Activated CD8-positive, alpha-beta T cell treated with anti-CD3 and anti-CD28 coated beads, Interleukin-2, amount 10 ng/mL, durations not matched to agents 7 days and 5 days (primary cell): ENCODE data around the gene ZNF185. TPM values are rescaled to one million over a fixed set of nuclear protein-coding genes. Genes with fewer than 3 reads are reported as not detected.

Experiments
- ATAC-seq: fragments of 150-1000 bp; cut with Tn5 transposase; one replicate; pipeline ENCODE4 v1.10.0; 2021; ENCODE audit warnings: moderate library complexity
- CTCF ChIA-PET: fragments of 350-600 bp; sonication (Branson Sonifier 250); formaldehyde crosslinking; loops from one replicate; lab custom pipeline; 2021; ENCODE audit warnings: antibody characterized with exemption; lab: Charles Lee
- POLR2A ChIA-PET: fragments of 350-600 bp; sonication (Branson Sonifier 250); formaldehyde crosslinking; loops from one replicate; lab custom pipeline; 2021; ENCODE audit warnings: antibody characterized with exemption; lab: Charles Lee
- DNase-seq: peaks from one replicate; pipeline ENCODE4 v3.0.0-alpha.2; 2020
- H3K27ac Mint-ChIP-seq: one replicate; pipeline ENCODE4 v1.8.0; 2021; ENCODE audit warnings: mild to moderate bottlenecking, mixed read lengths
- H3K27me3 Mint-ChIP-seq: one replicate; pipeline ENCODE4 v1.8.0; 2021; ENCODE audit warnings: low read depth, mixed read lengths
- H3K36me3 Mint-ChIP-seq: one replicate; pipeline ENCODE4 v1.8.0; 2021; ENCODE audit warnings: low read depth, mixed read lengths
- H3K4me1 Mint-ChIP-seq: one replicate; pipeline ENCODE4 v1.8.0; 2021; ENCODE audit warnings: low read depth, mixed read lengths
- H3K4me3 Mint-ChIP-seq: one replicate; pipeline ENCODE4 v1.8.0; 2021; ENCODE audit warnings: mild to moderate bottlenecking, mixed read lengths
- H3K9me3 Mint-ChIP-seq: one replicate; pipeline ENCODE4 v1.8.0; 2022; ENCODE audit warnings: mixed read lengths; ENCODE audit not compliant: insufficient read depth
- total RNA-seq, 2 experiments: library from RNA; stranded (reverse); gene quantifications; one replicate each; pipeline ENCODE4 v1.2.3, GENCODE V29; 2021

Gene ZNF185
- under 1 TPM; 0.84 to 0.97 TPM for total RNA-seq

DNA sequence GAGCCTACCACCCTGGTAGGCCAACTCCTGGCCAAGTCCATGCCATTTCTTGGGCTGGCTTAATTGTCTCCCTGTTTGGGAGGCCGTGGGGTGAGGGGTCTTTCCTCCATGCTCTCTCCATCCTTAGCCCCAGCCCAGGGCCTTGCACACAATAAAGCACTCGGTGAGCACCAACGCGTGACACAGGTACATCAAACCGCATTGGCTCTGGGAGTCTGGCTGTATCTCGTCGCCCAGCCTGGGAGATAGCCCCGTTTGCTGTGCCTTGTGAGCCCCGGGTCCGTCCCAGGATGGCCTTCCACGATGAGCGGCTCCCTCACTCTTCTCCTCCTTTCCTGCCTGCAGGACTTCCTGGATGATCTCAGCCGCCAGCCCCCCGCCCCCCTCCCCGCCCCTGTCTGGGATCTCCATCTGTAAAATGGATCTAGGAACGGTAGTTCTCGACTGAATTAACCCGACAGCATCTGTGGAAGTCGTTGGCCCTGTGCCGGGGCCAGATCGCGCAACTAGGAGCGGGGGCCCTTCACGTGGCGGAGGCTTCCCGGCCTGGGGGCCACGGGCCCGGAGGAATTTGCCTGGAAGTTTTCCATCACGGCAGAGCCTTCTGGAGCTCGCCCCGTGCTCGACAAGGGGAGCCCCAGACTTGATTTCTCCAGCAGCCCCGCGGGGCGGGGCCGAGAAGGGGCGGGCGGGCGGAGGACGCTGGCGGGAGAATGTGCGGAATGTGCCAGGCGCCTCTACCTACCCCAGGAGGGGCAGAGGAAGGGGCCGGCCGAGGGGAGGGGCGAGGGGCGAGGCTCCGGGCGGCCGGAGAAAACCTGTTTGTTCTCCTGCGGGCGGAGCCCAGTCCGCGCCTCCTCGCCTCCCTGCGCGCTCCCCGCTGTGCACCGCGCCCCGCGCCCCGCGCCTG, at the start of gene ZNF185:
Gene ZNF185, plus strand, starts transcription at position 846 of the 910 bp plus-strand sequence. CDS start 16,423 bp downstream, outside the sequence.
- Mint-ChIP-seq H3K4me1 (no peaks in the 10 kb centered on the region), H3K36me3 (no peaks in the 10 kb centered on the region), H3K27me3 (peaks cover 15% of the 10 kb centered on the region), H3K4me3 (no peak within 1 kb of the TSS), H3K27ac (no peak within 1 kb of the TSS), H3K9me3 (no peaks in the 10 kb centered on the region)
- DNase-seq, result no peak
- CTCF ChIA-PET, result no interaction called here
- POLR2A ChIA-PET, result no interaction called here
- no peak for ATAC-seq

DNA sequence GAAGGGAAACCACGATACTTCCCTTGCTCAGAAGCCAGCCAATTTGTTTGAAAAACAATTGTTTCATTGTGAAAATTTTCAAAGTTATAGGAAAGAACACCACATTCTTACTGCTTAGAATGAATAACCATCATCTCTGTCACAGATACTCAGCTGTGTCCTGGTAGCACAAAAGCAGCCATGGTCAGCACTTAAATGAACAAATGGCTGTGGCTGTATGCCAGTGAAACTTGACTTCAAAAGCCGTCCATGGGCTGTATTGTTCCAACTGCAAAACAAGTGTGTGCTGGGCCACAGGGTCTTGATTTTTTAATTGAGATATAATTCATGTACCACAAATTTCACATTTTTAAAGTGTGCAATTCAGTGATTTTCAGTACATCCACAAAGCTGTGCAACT, 47.4 kb upstream of the ZNF185 start:
- peaks cover 31% of the 10 kb centered on the region for H3K36me3 Mint-ChIP-seq
- peak overlapping the region; percentile 28 for H3K27ac Mint-ChIP-seq
- no peaks in the 10 kb centered on the region for H3K27me3 Mint-ChIP-seq
- ATAC-seq, result no peak
- no peak for DNase-seq
- H3K4me1 Mint-ChIP-seq, result peaks cover 34% of the 10 kb centered on the region
- CTCF ChIA-PET, result no interaction called here
- POLR2A ChIA-PET, result no interaction called here
- H3K9me3 Mint-ChIP-seq, result no peaks in the 10 kb centered on the region
- no peak overlapping the region for H3K4me3 Mint-ChIP-seq

DNA sequence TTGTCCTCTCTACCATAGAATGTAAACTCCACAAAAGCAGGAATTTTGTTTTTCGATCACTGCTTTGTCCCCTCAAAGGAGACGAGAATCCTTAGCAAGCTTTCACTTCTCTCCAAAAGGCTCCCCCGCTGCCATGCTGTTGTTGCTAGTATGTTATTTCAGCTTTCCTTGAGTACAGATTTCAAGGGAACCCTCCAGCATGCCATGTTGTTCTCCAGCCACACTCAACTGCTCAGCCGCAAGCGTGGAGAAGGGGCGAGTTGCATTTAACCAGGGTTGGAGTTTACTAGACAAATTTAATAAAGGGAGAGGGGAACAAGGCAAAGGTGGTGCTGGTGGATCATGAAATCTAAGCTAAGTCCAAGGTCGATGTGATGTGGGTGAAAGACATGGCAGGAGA, 43.9 kb upstream of the ZNF185 start:
- no peaks in the 10 kb centered on the region for H3K27me3 Mint-ChIP-seq
- H3K36me3 Mint-ChIP-seq, result peaks cover 26% of the 10 kb centered on the region
- POLR2A ChIA-PET, result no interaction called here
- CTCF ChIA-PET, result no interaction called here
- H3K4me1 Mint-ChIP-seq, result peaks cover 34% of the 10 kb centered on the region
- no peaks in the 10 kb centered on the region for H3K9me3 Mint-ChIP-seq
- ATAC-seq (no peak), DNase-seq (no peak)
- no peak overlapping the region for H3K4me3 Mint-ChIP-seq
- peak overlapping the region; percentile 35 for H3K27ac Mint-ChIP-seq

DNA sequence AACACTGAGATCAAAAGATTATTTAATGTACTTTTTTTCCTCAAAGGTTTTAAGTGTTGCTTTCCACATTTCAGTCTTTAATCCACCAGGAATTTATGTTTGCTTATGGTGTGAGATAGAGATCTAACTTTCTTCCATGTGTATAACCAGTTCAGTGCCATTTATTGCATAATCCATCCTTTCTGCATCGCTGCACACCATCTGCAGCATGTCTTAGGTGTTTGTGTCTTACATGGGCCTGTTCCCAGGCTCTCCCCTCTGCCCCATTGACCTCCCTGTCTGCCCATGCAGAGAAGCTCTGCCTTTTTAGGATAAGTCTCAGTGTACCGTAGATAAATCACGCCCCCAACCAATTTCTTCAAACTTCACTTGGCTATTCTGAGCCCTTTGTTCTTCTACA, 36.8 kb upstream of the ZNF185 start:
- H3K9me3 Mint-ChIP-seq, result no peaks in the 10 kb centered on the region
- ATAC-seq (no peak), DNase-seq (no peak)
- no peak overlapping the region for H3K4me3 Mint-ChIP-seq
- H3K27me3 Mint-ChIP-seq, result no peaks in the 10 kb centered on the region
- CTCF ChIA-PET, result no interaction called here
- no peak overlapping the region for H3K27ac Mint-ChIP-seq
- POLR2A ChIA-PET, result no interaction called here
- H3K4me1 Mint-ChIP-seq, result no peaks in the 10 kb centered on the region
- H3K36me3 Mint-ChIP-seq, result peaks cover 9% of the 10 kb centered on the region

DNA sequence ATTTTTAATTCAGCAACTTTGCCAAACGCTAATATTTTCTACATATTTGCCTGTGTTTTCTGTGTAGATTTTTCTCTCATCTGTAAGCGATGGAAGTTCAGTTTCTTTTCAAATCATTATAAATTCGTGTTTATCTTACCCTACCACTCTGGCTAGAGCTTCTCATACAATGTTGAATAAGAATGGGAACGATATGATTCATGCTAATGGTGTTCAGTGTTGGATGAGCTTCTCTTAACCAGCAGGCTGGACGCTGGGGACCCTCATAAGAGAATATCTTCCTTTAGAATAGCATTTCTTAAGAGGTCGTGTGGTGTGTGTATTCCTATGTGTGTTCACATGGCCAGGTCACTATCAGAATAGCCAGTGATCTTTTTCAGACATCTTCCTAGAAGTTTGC, 36.0 kb upstream of the ZNF185 start:
- H3K27ac Mint-ChIP-seq, result no peak overlapping the region
- H3K36me3 Mint-ChIP-seq, result peaks cover 9% of the 10 kb centered on the region
- no peaks in the 10 kb centered on the region for H3K9me3 Mint-ChIP-seq
- ChIA-PET POLR2A (no interaction called here), CTCF (no interaction called here)
- no peak overlapping the region for H3K4me3 Mint-ChIP-seq
- H3K27me3 Mint-ChIP-seq, result no peaks in the 10 kb centered on the region
- DNase-seq, result no peak
- no peaks in the 10 kb centered on the region for H3K4me1 Mint-ChIP-seq
- ATAC-seq, result no peak

DNA sequence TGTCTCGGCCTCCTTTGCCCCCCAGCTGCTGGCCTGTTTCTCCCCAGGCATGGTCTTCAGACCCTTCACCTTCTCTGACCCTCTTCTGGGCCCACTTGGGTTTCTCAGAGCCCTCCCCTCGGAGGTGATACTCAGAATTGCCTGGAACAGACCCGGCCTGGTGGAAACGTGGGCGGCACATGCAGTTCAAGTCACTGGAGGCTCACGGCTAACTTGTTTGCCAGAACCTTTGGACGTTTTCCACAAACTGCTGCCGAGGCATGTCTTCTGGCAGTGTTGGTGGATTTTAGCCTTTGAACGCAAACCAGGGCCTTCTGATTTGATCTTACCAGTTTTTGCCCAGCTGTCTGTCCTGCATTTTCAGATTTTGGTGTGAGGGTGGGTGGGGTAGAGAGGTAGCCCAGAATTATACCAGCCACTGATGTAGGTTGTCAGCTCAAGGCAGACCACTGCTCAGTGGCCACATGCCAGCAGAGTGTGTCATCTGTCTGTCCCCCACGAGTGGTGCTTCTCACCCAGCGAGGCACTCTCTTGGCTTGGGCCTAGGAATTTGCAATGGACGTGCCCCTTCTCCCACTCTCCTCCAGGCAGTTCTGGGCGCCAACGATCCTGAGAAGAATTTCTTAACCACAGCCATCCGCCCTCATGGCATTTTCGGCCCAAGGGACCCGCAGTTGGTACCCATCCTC, 32.5 kb upstream of the ZNF185 start:
- Mint-ChIP-seq H3K27ac (no peak overlapping the region), H3K36me3 (peaks cover 13% of the 10 kb centered on the region), H3K4me1 (no peaks in the 10 kb centered on the region), H3K9me3 (no peaks in the 10 kb centered on the region), H3K27me3 (no peaks in the 10 kb centered on the region), H3K4me3 (no peak overlapping the region)
- no peak for DNase-seq
- CTCF ChIA-PET, result no interaction called here
- POLR2A ChIA-PET, result no interaction called here
- ATAC-seq, result no peak

DNA sequence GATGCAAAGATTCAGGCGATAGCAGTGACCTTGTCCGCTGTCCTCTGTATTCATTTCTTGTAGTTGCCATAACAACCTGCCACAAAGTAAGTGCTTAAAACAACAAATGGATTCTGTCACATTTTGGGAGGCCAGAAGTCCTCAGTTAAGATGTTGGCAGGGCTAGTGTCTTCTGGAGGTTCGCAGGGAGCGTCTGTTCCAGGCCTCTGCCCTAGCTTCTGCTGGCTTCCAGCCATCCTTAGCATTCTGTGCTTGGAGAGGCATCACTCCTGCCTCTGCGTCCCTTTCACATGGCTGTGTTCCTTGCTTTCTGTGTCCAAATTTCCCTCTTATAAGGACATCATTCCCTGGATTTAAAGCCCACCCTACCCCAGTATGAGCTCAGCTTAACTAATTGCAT, 31.5 kb upstream of the ZNF185 start:
- Mint-ChIP-seq H3K4me3 (no peak overlapping the region), H3K9me3 (no peaks in the 10 kb centered on the region), H3K36me3 (peaks cover 13% of the 10 kb centered on the region), H3K27me3 (no peaks in the 10 kb centered on the region), H3K27ac (no peak overlapping the region), H3K4me1 (no peaks in the 10 kb centered on the region)
- CTCF ChIA-PET, result no interaction called here
- DNase-seq (no peak), ATAC-seq (no peak)
- POLR2A ChIA-PET, result no interaction called here

DNA sequence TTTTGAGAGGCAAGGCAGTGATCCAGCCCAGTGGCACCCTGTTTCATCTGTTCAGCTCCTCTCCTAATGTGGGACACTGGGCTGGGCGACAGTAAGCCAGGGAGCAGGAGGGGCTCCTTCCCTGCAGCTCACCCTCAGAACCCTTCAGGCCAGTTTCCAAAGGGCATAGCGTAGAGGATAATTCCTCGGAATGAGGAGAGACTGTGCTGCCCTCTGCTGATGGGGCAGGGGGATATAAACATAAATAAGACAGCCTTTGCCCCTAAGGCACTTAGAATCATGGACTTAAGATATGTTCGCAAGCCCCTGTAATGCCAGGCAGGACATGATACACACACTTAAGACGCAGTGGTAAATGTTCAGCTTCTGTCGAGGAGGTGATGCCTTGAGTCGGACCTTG, 27.9 kb upstream of the ZNF185 start:
- H3K4me3 Mint-ChIP-seq, result no peak overlapping the region
- peaks cover 7% of the 10 kb centered on the region for H3K4me1 Mint-ChIP-seq
- no peaks in the 10 kb centered on the region for H3K27me3 Mint-ChIP-seq
- no peaks in the 10 kb centered on the region for H3K9me3 Mint-ChIP-seq
- CTCF ChIA-PET, result no interaction called here
- peaks cover 8% of the 10 kb centered on the region for H3K36me3 Mint-ChIP-seq
- POLR2A ChIA-PET, result no interaction called here
- DNase-seq (no peak), ATAC-seq (no peak)
- no peak overlapping the region for H3K27ac Mint-ChIP-seq

DNA sequence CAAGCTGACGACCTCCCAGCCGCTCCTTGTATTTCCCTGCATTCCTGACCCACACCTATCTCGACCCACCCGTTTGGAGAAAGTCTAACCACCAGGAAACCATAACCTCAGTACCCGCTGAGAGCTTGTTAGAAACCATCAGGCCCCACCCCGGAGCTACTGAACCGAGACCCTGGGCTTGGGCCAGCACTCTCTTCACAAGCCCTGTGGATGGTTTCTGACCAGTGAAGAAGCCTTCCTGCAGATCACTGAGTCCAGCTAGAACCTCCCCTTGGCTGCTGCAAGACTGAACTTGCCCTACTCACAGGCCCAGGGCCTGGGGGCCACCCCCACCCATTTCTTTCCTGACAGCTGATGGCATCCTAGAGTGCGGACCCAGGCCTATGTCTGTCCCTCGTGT, 26.6 kb upstream of the ZNF185 start:
- DNase-seq (no peak), ATAC-seq (no peak)
- H3K4me3 Mint-ChIP-seq, result no peak overlapping the region
- no peaks in the 10 kb centered on the region for H3K9me3 Mint-ChIP-seq
- no peaks in the 10 kb centered on the region for H3K27me3 Mint-ChIP-seq
- ChIA-PET POLR2A (no interaction called here), CTCF (no interaction called here)
- H3K36me3 Mint-ChIP-seq, result peaks cover 8% of the 10 kb centered on the region
- peaks cover 7% of the 10 kb centered on the region for H3K4me1 Mint-ChIP-seq
- no peak overlapping the region for H3K27ac Mint-ChIP-seq

DNA sequence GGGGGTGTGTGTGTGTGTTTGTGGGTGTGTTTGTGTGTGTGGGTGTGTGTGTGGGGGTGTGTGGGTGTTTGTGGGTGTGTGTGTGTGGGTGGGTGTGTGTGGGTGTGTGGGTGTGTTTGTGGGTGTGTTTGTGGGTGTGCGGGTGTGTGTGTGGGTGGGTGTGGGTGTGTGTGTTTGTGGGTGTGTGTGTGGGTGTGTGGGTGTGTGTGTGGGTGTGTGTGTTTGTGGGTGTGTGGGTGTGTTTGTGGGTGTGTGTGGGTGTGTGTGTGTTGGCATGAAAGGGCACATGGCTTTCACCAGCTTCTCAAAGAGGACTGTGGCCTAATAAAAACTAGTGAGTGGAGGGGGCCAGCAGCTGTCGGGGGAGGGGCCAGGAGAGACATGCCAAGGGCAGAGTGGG, 25.3 kb upstream of the ZNF185 start:
- Mint-ChIP-seq H3K4me1 (peaks cover 7% of the 10 kb centered on the region), H3K9me3 (no peaks in the 10 kb centered on the region)
- CTCF ChIA-PET, result no interaction called here

DNA sequence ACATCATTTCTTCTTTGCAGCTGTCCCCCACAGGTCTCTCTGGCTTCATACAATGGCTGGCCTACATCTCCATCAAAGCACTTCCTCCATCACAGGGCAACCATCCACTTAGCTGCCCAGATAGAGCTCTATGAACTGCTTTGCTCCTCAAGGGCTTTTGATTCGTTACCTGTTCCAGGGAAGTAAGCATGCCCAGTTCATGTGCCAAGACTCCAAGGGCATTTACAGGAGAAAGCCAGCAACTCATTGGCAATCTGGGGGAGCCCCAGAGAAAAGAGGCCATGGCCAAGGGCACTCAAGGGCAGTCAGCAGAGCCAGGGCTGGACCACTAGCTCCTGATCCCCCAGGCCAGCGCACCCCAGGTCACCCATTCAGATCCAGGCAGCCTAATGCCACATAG, 24.5 kb upstream of the ZNF185 start:
- ATAC-seq (no peak), DNase-seq (no peak)
- ChIA-PET POLR2A (no interaction called here), CTCF (no interaction called here)
- no peaks in the 10 kb centered on the region for H3K27me3 Mint-ChIP-seq
- H3K4me1 Mint-ChIP-seq, result peaks cover 7% of the 10 kb centered on the region
- H3K9me3 Mint-ChIP-seq, result no peaks in the 10 kb centered on the region
- H3K4me3 Mint-ChIP-seq, result no peak overlapping the region
- H3K27ac Mint-ChIP-seq, result no peak overlapping the region
- peaks cover 8% of the 10 kb centered on the region for H3K36me3 Mint-ChIP-seq

More for the DNA sequence above, 25.3 kb upstream of the ZNF185 start:
- DNase-seq (no peak), ATAC-seq (no peak)
- Mint-ChIP-seq H3K27me3 (no peaks in the 10 kb centered on the region), H3K36me3 (peaks cover 8% of the 10 kb centered on the region), H3K4me3 (no peak overlapping the region), H3K27ac (no peak overlapping the region)
- POLR2A ChIA-PET, result no interaction called here
